K562 (cell line): ENCODE measurements around the gene RSPH9. TPM values are rescaled to one million over a fixed set of nuclear protein-coding genes. Genes with fewer than 3 reads are reported as not detected.

Experiments
- GTF2A2 ChIP-seq: IDR thresholded peaks from 2 replicates; pipeline ENCODE4 v1.6.1; 2016; ENCODE audit warnings: mild to moderate bottlenecking, missing genetic modification characterization, missing compliant biosample characterization
- IFI16 ChIP-seq: fragments of 250-450 bp; sonication (Bioruptor Pico); IDR thresholded peaks from 2 replicates; pipeline ENCODE4 v2.1.2; 2022; ENCODE audit warnings: mild to moderate bottlenecking, inconsistent platforms
- KAT8 ChIP-seq: fragments of 450-650 bp; IDR thresholded peaks from 2 replicates; pipeline ENCODE4 v1.6.1; 2016; ENCODE audit warnings: low read depth, mild to moderate bottlenecking
- NUFIP1 ChIP-seq: fragments of 450-650 bp; IDR thresholded peaks from 2 replicates; pipeline ENCODE4 v1.6.1; 2018; ENCODE audit not compliant: partially characterized antibody
- POLR2H ChIP-seq: IDR thresholded peaks from 2 replicates; pipeline ENCODE4 v1.6.1; 2016; ENCODE audit warnings: missing genetic modification characterization, low read depth, mild to moderate bottlenecking, control low read depth, missing compliant biosample characterization, moderate library complexity
- RFX7 ChIP-seq: fragments of 250-450 bp; sonication (Bioruptor Pico); IDR thresholded peaks from 2 replicates; pipeline ENCODE4 v1.5.1; 2021; ENCODE audit warnings: mild to moderate bottlenecking
- TOE1 ChIP-seq, 2 experiments: fragments of 450-650 bp in 1 of 2; sonication (generic) in 1 of 2; formaldehyde crosslinking in 1 of 2; IDR thresholded peaks; 2 replicates each; pipeline versions ENCODE4 v1.7.1 to v1.8.0; 2016 to 2022; ENCODE audit warnings: borderline replicate concordance in 2 of 2, mild to moderate bottlenecking in 2 of 2, antibody characterized with exemption in 1 of 2, inconsistent platforms in 1 of 2, low read depth in 1 of 2, missing genetic modification reagents in 1 of 2, moderate library complexity in 1 of 2
- ZNF780A ChIP-seq: fragments of 250-450 bp; sonication (Bioruptor Pico); IDR thresholded peaks from 2 replicates; pipeline ENCODE4 v1.5.0; 2021; ENCODE audit warnings: mild to moderate bottlenecking
- polyA plus RNA-seq, 8 experiments: library from polyadenylated mRNA; depleted of rRNA in 4 of 8; stranded (reverse) in 5 of 8; unstranded in 3 of 8; fragments of >200 nt; fragmentation: Nextera tagmentation in 2 of 8; fragmentation: Illumina TruSeq in 1 of 8; extraction: Ambion mirVana in 2 of 8; extraction: Trizol in 1 of 8; gene quantifications; 2 replicates each; pipeline versions ENCODE4 v1.2.1 to v1.2.3, GENCODE V29; 2011 to 2014; ENCODE audit warnings: inconsistent platforms in 1 of 8, missing spikeins in 1 of 8
- total RNA-seq, 7 experiments: library from RNA; depleted of rRNA in 6 of 7; stranded (reverse); fragments of >200 nt in 6 of 7; fragmentation: Illumina TruSeq in 2 of 7; extraction: Trizol in 2 of 7; gene quantifications; 2 replicates each; pipeline versions ENCODE4 v1.2.1 to v1.2.3, GENCODE V29; 2011 to 2021; ENCODE audit warnings: low replicate concordance in 1 of 7
- TF ChIP-seq, protein P1 (sequence below): fragments of 450-650 bp; formaldehyde crosslinking; IDR thresholded peaks from 2 replicates; pipeline ENCODE4 v1.4.0; 2020; ENCODE audit warnings: mild to moderate bottlenecking, moderate library complexity
- TF ChIP-seq, protein P2 (sequence below): fragments of 450-650 bp; IDR thresholded peaks from 2 replicates; pipeline ENCODE4 v1.6.1; 2016; ENCODE audit warnings: mild to moderate bottlenecking, moderate library complexity

The RSPH9 gene
- total and polyA plus RNA-seq, 9 of the 15 experiments (the other 6 are each of a cell fraction or from before 2014, with no cell fraction given) = 0.05 to 0.60 (median 0.39) TPM; not detected in 6

GRCh38 chr6:43627008-43627825 is 17.6 kb upstream of the RSPH9 start (continued):
- TF ChIP-seq, protein P1, sequence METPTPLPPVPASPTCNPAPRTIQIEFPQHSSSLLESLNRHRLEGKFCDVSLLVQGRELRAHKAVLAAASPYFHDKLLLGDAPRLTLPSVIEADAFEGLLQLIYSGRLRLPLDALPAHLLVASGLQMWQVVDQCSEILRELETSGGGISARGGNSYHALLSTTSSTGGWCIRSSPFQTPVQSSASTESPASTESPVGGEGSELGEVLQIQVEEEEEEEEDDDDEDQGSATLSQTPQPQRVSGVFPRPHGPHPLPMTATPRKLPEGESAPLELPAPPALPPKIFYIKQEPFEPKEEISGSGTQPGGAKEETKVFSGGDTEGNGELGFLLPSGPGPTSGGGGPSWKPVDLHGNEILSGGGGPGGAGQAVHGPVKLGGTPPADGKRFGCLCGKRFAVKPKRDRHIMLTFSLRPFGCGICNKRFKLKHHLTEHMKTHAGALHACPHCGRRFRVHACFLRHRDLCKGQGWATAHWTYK (CRISPR knock-in tag) = peak; percentile 96
- TF ChIP-seq RFX7 (no peak), NUFIP1 (no peak), IFI16 (CRISPR knock-in tag) (peak; percentile 17; the same call in 1 of the 2 replicates), GTF2A2 (tag) (peak; percentile 75; the same call in 1 of the 2 replicates), POLR2H (tag) (no peak), ZNF780A (CRISPR knock-in tag) (no peak), KAT8 (no peak), TOE1 (IDR thresholded peaks at IDR 0.05; ENCODE audit: borderline replicate concordance) (no peak), TOE1 (CRISPR knock-in tag; IDR thresholded peaks at IDR 0.05; ENCODE audit: borderline replicate concordance, low read depth) (peak; percentile 66; the same call in 1 of the 2 replicates)
- TF ChIP-seq, protein P2, sequence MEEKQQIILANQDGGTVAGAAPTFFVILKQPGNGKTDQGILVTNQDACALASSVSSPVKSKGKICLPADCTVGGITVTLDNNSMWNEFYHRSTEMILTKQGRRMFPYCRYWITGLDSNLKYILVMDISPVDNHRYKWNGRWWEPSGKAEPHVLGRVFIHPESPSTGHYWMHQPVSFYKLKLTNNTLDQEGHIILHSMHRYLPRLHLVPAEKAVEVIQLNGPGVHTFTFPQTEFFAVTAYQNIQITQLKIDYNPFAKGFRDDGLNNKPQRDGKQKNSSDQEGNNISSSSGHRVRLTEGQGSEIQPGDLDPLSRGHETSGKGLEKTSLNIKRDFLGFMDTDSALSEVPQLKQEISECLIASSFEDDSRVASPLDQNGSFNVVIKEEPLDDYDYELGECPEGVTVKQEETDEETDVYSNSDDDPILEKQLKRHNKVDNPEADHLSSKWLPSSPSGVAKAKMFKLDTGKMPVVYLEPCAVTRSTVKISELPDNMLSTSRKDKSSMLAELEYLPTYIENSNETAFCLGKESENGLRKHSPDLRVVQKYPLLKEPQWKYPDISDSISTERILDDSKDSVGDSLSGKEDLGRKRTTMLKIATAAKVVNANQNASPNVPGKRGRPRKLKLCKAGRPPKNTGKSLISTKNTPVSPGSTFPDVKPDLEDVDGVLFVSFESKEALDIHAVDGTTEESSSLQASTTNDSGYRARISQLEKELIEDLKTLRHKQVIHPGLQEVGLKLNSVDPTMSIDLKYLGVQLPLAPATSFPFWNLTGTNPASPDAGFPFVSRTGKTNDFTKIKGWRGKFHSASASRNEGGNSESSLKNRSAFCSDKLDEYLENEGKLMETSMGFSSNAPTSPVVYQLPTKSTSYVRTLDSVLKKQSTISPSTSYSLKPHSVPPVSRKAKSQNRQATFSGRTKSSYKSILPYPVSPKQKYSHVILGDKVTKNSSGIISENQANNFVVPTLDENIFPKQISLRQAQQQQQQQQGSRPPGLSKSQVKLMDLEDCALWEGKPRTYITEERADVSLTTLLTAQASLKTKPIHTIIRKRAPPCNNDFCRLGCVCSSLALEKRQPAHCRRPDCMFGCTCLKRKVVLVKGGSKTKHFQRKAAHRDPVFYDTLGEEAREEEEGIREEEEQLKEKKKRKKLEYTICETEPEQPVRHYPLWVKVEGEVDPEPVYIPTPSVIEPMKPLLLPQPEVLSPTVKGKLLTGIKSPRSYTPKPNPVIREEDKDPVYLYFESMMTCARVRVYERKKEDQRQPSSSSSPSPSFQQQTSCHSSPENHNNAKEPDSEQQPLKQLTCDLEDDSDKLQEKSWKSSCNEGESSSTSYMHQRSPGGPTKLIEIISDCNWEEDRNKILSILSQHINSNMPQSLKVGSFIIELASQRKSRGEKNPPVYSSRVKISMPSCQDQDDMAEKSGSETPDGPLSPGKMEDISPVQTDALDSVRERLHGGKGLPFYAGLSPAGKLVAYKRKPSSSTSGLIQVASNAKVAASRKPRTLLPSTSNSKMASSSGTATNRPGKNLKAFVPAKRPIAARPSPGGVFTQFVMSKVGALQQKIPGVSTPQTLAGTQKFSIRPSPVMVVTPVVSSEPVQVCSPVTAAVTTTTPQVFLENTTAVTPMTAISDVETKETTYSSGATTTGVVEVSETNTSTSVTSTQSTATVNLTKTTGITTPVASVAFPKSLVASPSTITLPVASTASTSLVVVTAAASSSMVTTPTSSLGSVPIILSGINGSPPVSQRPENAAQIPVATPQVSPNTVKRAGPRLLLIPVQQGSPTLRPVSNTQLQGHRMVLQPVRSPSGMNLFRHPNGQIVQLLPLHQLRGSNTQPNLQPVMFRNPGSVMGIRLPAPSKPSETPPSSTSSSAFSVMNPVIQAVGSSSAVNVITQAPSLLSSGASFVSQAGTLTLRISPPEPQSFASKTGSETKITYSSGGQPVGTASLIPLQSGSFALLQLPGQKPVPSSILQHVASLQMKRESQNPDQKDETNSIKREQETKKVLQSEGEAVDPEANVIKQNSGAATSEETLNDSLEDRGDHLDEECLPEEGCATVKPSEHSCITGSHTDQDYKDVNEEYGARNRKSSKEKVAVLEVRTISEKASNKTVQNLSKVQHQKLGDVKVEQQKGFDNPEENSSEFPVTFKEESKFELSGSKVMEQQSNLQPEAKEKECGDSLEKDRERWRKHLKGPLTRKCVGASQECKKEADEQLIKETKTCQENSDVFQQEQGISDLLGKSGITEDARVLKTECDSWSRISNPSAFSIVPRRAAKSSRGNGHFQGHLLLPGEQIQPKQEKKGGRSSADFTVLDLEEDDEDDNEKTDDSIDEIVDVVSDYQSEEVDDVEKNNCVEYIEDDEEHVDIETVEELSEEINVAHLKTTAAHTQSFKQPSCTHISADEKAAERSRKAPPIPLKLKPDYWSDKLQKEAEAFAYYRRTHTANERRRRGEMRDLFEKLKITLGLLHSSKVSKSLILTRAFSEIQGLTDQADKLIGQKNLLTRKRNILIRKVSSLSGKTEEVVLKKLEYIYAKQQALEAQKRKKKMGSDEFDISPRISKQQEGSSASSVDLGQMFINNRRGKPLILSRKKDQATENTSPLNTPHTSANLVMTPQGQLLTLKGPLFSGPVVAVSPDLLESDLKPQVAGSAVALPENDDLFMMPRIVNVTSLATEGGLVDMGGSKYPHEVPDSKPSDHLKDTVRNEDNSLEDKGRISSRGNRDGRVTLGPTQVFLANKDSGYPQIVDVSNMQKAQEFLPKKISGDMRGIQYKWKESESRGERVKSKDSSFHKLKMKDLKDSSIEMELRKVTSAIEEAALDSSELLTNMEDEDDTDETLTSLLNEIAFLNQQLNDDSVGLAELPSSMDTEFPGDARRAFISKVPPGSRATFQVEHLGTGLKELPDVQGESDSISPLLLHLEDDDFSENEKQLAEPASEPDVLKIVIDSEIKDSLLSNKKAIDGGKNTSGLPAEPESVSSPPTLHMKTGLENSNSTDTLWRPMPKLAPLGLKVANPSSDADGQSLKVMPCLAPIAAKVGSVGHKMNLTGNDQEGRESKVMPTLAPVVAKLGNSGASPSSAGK = no peak
